ENCODE data around the gene URB1.

DNA sequence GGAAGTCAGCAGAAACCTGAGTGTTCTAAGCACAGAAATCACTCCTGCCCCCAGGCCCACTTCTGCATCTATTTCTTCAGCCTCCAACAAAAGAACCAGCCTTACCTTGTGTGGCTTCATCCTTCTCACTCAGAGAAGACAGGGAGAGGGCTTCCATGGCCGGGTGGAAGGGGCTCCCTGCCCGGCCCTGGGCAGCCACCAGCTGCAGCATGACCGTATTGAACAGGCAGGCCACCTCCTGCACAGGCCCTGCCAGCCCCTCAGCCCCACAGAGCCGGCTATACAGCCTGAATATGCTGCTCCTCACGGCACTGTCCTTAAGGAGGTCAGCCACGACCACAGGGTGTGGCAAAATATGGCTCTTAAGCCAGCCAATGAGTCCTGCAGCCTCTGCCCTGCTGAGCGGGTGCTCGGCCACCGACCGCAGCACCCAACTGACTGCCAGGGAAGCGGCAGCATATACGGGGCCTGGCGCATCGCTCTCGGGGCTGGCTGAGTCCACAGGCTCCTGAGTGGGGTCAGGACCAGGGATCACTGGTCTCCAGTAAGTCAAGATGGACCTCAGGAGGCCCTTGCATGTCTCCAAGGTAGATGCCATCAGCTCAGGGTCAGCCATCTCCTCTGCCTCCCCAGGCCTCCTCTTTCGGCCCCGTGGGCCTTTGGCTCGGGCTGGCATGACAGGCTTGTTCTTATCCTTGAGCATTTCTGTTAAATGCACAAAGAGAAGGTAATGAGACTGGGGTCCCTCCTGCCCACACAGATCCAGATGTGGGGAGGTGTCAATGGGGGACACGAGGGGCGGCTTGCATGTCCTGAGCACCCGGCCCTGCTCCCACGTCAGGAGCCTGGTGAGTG, 76.2 kb downstream of the URB1 start:
- TF ChIP-seq, protein P1, sequence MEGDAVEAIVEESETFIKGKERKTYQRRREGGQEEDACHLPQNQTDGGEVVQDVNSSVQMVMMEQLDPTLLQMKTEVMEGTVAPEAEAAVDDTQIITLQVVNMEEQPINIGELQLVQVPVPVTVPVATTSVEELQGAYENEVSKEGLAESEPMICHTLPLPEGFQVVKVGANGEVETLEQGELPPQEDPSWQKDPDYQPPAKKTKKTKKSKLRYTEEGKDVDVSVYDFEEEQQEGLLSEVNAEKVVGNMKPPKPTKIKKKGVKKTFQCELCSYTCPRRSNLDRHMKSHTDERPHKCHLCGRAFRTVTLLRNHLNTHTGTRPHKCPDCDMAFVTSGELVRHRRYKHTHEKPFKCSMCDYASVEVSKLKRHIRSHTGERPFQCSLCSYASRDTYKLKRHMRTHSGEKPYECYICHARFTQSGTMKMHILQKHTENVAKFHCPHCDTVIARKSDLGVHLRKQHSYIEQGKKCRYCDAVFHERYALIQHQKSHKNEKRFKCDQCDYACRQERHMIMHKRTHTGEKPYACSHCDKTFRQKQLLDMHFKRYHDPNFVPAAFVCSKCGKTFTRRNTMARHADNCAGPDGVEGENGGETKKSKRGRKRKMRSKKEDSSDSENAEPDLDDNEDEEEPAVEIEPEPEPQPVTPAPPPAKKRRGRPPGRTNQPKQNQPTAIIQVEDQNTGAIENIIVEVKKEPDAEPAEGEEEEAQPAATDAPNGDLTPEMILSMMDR (optimal IDR thresholded peaks at IDR 0.05 in 1 of 3, IDR thresholded peaks at IDR 0.05 in 1 of 3, conservative IDR thresholded peaks at IDR 0.05 in 1 of 3; ENCODE audit: extremely low read depth in 1 of 3, insufficient read depth in 2 of 3, low read length in 3 of 3), result no peak
- no peak for TF ChIP-seq EZH2 (IDR thresholded peaks at IDR 0.05; ENCODE audit: low read length)

Data from keratinocyte (primary cell).